ENCODE data around the gene GRID1. TPM values are rescaled to one million over a fixed set of nuclear protein-coding genes. Genes with fewer than 3 reads are reported as not detected.

The GRID1 gene
- total and polyA plus RNA-seq, 5 donors: 0.06 to 1.8 (median 0.29) TPM

- DNase-seq (no peak), ATAC-seq (no peak)
- Histone ChIP-seq H3K27me3 (ENCODE audit: control insufficient read depth, insufficient read depth) (no peaks in the 10 kb centered on the region), H3K9me3 (ENCODE audit: control insufficient read depth, low read length) (no peaks in the 10 kb centered on the region), H3K4me3 (ENCODE audit: low read length) (no peak overlapping the region), H3K4me1 (ENCODE audit: control insufficient read depth, insufficient read depth, low read length) (peaks cover 7% of the 10 kb centered on the region), H3K27ac (ENCODE audit: low read length) (no peak overlapping the region)
- intact Hi-C loops (cut with DNase I): no loop called here
- WGBS: 84% methylated on average over 2 of the region's 2 CpGs
Measured at GRCh38 chr10:86362129-86362527, 4.5 kb downstream of the GRID1 start.

GRCh38 chr10:86361156-86362128 is 5.2 kb downstream of the GRID1 start:
- intact Hi-C loops (cut with DNase I): no loop called here
- WGBS: 93% methylated on average over 5 of the region's 5 CpGs
- Histone ChIP-seq H3K4me3 (ENCODE audit: low read length) (no peak overlapping the region), H3K4me1 (ENCODE audit: control insufficient read depth, insufficient read depth, low read length) (peaks cover 7% of the 10 kb centered on the region), H3K9me3 (ENCODE audit: control insufficient read depth, low read length) (no peaks in the 10 kb centered on the region), H3K27me3 (ENCODE audit: control insufficient read depth, insufficient read depth) (no peaks in the 10 kb centered on the region), H3K27ac (ENCODE audit: low read length) (no peak overlapping the region)
- DNase-seq: no peak
- no peak for ATAC-seq

GRCh38 chr10:86360657-86361056 is 5.9 kb downstream of the GRID1 start:
- DNase-seq: no peak
- 80% methylated on average over 5 of the region's 5 CpGs for WGBS
- H3K27me3 ChIP-seq (ENCODE audit: control insufficient read depth, insufficient read depth): no peaks in the 10 kb centered on the region
- no peak overlapping the region for H3K4me3 ChIP-seq (ENCODE audit: low read length)
- H3K9me3 ChIP-seq (ENCODE audit: control insufficient read depth, low read length): no peaks in the 10 kb centered on the region
- H3K27ac ChIP-seq (ENCODE audit: low read length): no peak overlapping the region
- intact Hi-C loops (cut with DNase I): no loop called here
- H3K4me1 ChIP-seq (ENCODE audit: control insufficient read depth, insufficient read depth, low read length): peaks cover 5% of the 10 kb centered on the region
- ATAC-seq: no peak

- H3K9me3 ChIP-seq (ENCODE audit: control insufficient read depth, low read length): no peaks in the 10 kb centered on the region
- H3K4me1 ChIP-seq (ENCODE audit: control insufficient read depth, insufficient read depth, low read length): peaks cover 5% of the 10 kb centered on the region
- ATAC-seq (no peak), DNase-seq (no peak)
- no peak overlapping the region for H3K4me3 ChIP-seq (ENCODE audit: low read length)
- H3K27ac ChIP-seq (ENCODE audit: low read length): no peak overlapping the region
- WGBS: 63% methylated on average over 1 of the region's 1 CpG
- H3K27me3 ChIP-seq (ENCODE audit: control insufficient read depth, insufficient read depth): no peaks in the 10 kb centered on the region
- intact Hi-C loops (cut with DNase I): no loop called here
Measured at GRCh38 chr10:86359954-86360353, 6.6 kb downstream of the GRID1 start.

GRCh38 chr10:86359111-86359510 is 7.5 kb downstream of the GRID1 start:
- ATAC-seq: no peak
- H3K4me1 ChIP-seq (ENCODE audit: control insufficient read depth, insufficient read depth, low read length): peaks cover 5% of the 10 kb centered on the region
- no peak for DNase-seq
- 94% methylated on average over 7 of the region's 7 CpGs for WGBS
- no peaks in the 10 kb centered on the region for H3K27me3 ChIP-seq (ENCODE audit: control insufficient read depth, insufficient read depth)
- no peaks in the 10 kb centered on the region for H3K9me3 ChIP-seq (ENCODE audit: control insufficient read depth, low read length)
- intact Hi-C loops (cut with DNase I): no loop called here
- H3K27ac ChIP-seq (ENCODE audit: low read length): no peak overlapping the region
- no peak overlapping the region for H3K4me3 ChIP-seq (ENCODE audit: low read length)

- H3K27ac ChIP-seq (ENCODE audit: low read length): no peak overlapping the region
- no peak for ATAC-seq
- no peaks in the 10 kb centered on the region for H3K9me3 ChIP-seq (ENCODE audit: control insufficient read depth, low read length)
- WGBS: 72% methylated on average over 9 of the region's 9 CpGs
- intact Hi-C loops (cut with DNase I): no loop called here
- peaks cover 5% of the 10 kb centered on the region for H3K4me1 ChIP-seq (ENCODE audit: control insufficient read depth, insufficient read depth, low read length)
- H3K4me3 ChIP-seq (ENCODE audit: low read length): no peak overlapping the region
- no peaks in the 10 kb centered on the region for H3K27me3 ChIP-seq (ENCODE audit: control insufficient read depth, insufficient read depth)
- DNase-seq: no peak
Measured at GRCh38 chr10:86357676-86358075, 8.9 kb downstream of the GRID1 start.

- no peak for ATAC-seq
- H3K27ac ChIP-seq (ENCODE audit: low read length): no peak overlapping the region
- intact Hi-C loops (cut with DNase I): no loop called here
- no peak overlapping the region for H3K4me3 ChIP-seq (ENCODE audit: low read length)
- 74% methylated on average over 2 of the region's 2 CpGs for WGBS
- peaks cover 5% of the 10 kb centered on the region for H3K4me1 ChIP-seq (ENCODE audit: control insufficient read depth, insufficient read depth, low read length)
- no peaks in the 10 kb centered on the region for H3K9me3 ChIP-seq (ENCODE audit: control insufficient read depth, low read length)
- DNase-seq: peak in 1 of 3 donors; percentile 55
- H3K27me3 ChIP-seq (ENCODE audit: control insufficient read depth, insufficient read depth): no peaks in the 10 kb centered on the region
Measured at GRCh38 chr10:86357041-86357440, 9.6 kb downstream of the GRID1 start.

GRCh38 chr10:86356296-86356695 is 10.3 kb downstream of the GRID1 start:
- WGBS: 85% methylated on average over 3 of the region's 3 CpGs
- DNase-seq: no peak
- no peak for ATAC-seq
- Histone ChIP-seq H3K4me3 (ENCODE audit: low read length) (no peak overlapping the region), H3K27ac (ENCODE audit: low read length) (no peak overlapping the region), H3K27me3 (ENCODE audit: control insufficient read depth, insufficient read depth) (no peaks in the 10 kb centered on the region), H3K4me1 (ENCODE audit: control insufficient read depth, insufficient read depth, low read length) (peaks cover 4% of the 10 kb centered on the region), H3K9me3 (ENCODE audit: control insufficient read depth, low read length) (no peaks in the 10 kb centered on the region)
- intact Hi-C loops (cut with DNase I): no loop called here

- no peak overlapping the region for H3K27ac ChIP-seq (ENCODE audit: low read length)
- 47% methylated on average over 8 of the region's 8 CpGs for WGBS
- peak; percentile 51 to 65 for ATAC-seq
- no peaks in the 10 kb centered on the region for H3K4me1 ChIP-seq (ENCODE audit: control insufficient read depth, insufficient read depth, low read length)
- no peaks in the 10 kb centered on the region for H3K27me3 ChIP-seq (ENCODE audit: control insufficient read depth, insufficient read depth)
- intact Hi-C loops (cut with DNase I): no loop called here
- H3K9me3 ChIP-seq (ENCODE audit: control insufficient read depth, low read length): no peaks in the 10 kb centered on the region
- no peak overlapping the region for H3K4me3 ChIP-seq (ENCODE audit: low read length)
- peak; percentile 47 to 77 (median 74) for DNase-seq
Measured at GRCh38 chr10:86355571-86356038, 11.0 kb downstream of the GRID1 start.

GRCh38 chr10:86354761-86355540 is 11.6 kb downstream of the GRID1 start:
- no peaks in the 10 kb centered on the region for H3K4me1 ChIP-seq (ENCODE audit: control insufficient read depth, insufficient read depth, low read length)
- intact Hi-C loops (cut with DNase I): no loop called here
- no peak overlapping the region for H3K27ac ChIP-seq (ENCODE audit: low read length)
- DNase-seq (peak in 1 of 3 donors; percentile 51), ATAC-seq (no peak)
- 68% methylated on average over 9 of the region's 9 CpGs for WGBS
- no peak overlapping the region for H3K4me3 ChIP-seq (ENCODE audit: low read length)
- no peaks in the 10 kb centered on the region for H3K9me3 ChIP-seq (ENCODE audit: control insufficient read depth, low read length)
- no peaks in the 10 kb centered on the region for H3K27me3 ChIP-seq (ENCODE audit: control insufficient read depth, insufficient read depth)
